ENCODE results near the gene TFCP2. TPM values are rescaled to one million over a fixed set of nuclear protein-coding genes. Genes with fewer than 3 reads are reported as not detected.

Gene TFCP2
- total RNA-seq, 1 donor from 2014 or later = 30.2 TPM

GRCh38 chr12:51062631-51063397 lies 110.1 kb downstream of the TFCP2 start:
- ATAC-seq = no peak
- Histone ChIP-seq H3K9me3 (no peaks in the 10 kb centered on the region), H3K4me3 (no peak overlapping the region), H3K4me1 (no peaks in the 10 kb centered on the region), H3K27me3 (ENCODE audit: low read depth) (no peaks in the 10 kb centered on the region), H3K36me3 (peaks cover 100% of the 10 kb centered on the region), H3K27ac (no peak overlapping the region)
- no peak for DNase-seq
- intact Hi-C loops (cut with DNase I) = no loop called here
- TF ChIP-seq CTCF (IDR thresholded peaks at IDR 0.05) = no peak

GRCh38 chr12:51059086-51059485 lies 113.8 kb downstream of the TFCP2 start:
- Histone ChIP-seq H3K4me3 (no peak overlapping the region), H3K27ac (no peak overlapping the region), H3K36me3 (peaks cover 100% of the 10 kb centered on the region), H3K27me3 (ENCODE audit: low read depth) (no peaks in the 10 kb centered on the region), H3K9me3 (no peaks in the 10 kb centered on the region), H3K4me1 (no peaks in the 10 kb centered on the region)
- DNase-seq (no peak), ATAC-seq (no peak)
- intact Hi-C loops (cut with DNase I) = no loop called here
- TF ChIP-seq CTCF (IDR thresholded peaks at IDR 0.05) = no peak

- peaks cover 99% of the 10 kb centered on the region for H3K36me3 ChIP-seq
- peak; percentile 72 to 76 for ATAC-seq
- H3K27ac ChIP-seq = no peak overlapping the region
- intact Hi-C loops (cut with DNase I) = no loop called here
- H3K4me3 ChIP-seq = no peak overlapping the region
- DNase-seq = peak; percentile 57
- H3K4me1 ChIP-seq = peaks cover 5% of the 10 kb centered on the region
- no peaks in the 10 kb centered on the region for H3K9me3 ChIP-seq
- H3K27me3 ChIP-seq (ENCODE audit: low read depth) = no peaks in the 10 kb centered on the region
- TF ChIP-seq CTCF (IDR thresholded peaks at IDR 0.05) = no peak
Measured at GRCh38 chr12:51056242-51056641, 116.7 kb downstream of the TFCP2 start.

GRCh38 chr12:51055060-51055459 lies 117.9 kb downstream of the TFCP2 start:
- no peak overlapping the region for H3K4me3 ChIP-seq
- intact Hi-C loops (cut with DNase I) = no loop called here
- H3K27me3 ChIP-seq (ENCODE audit: low read depth) = no peaks in the 10 kb centered on the region
- TF ChIP-seq CTCF (IDR thresholded peaks at IDR 0.05) = no peak
- H3K9me3 ChIP-seq = no peaks in the 10 kb centered on the region
- peaks cover 8% of the 10 kb centered on the region for H3K4me1 ChIP-seq
- ATAC-seq (no peak), DNase-seq (no peak)
- peaks cover 99% of the 10 kb centered on the region for H3K36me3 ChIP-seq
- no peak overlapping the region for H3K27ac ChIP-seq

GRCh38 chr12:51051787-51052186 lies 121.1 kb downstream of the TFCP2 start:
- Histone ChIP-seq H3K27me3 (ENCODE audit: low read depth) (no peaks in the 10 kb centered on the region), H3K4me3 (no peak overlapping the region), H3K27ac (no peak overlapping the region), H3K9me3 (no peaks in the 10 kb centered on the region), H3K4me1 (peaks cover 31% of the 10 kb centered on the region), H3K36me3 (peaks cover 72% of the 10 kb centered on the region)
- intact Hi-C loops (cut with DNase I) = no loop called here
- TF ChIP-seq CTCF (IDR thresholded peaks at IDR 0.05) = no peak
- DNase-seq = no peak
- no peak for ATAC-seq

Measured in lower lobe of right lung (tissue), 2 donors.